ENCODE results near the gene CCDC141.

GRCh38 chr2:179031731-179032408, 18.1 kb downstream of the CCDC141 start:
- TF ChIP-seq EZH2 (IDR thresholded peaks at IDR 0.05; ENCODE audit: borderline replicate concordance, low read depth, low read length, severe bottlenecking) (no peak), CTCF (IDR thresholded peaks at IDR 0.05; ENCODE audit: borderline replicate concordance, extremely low read depth, low read length, poor library complexity, severe bottlenecking) (no peak)
